SU-DHL-6 (cell line): ENCODE measurements around the gene NAV3.

Experiments used
- CTCF ChIP-seq: fragments of 200-600 bp; sonication (generic); IDR thresholded peaks from one replicate; pipeline ENCODE4 v1.5.1; 2017; ENCODE audit warnings: antibody characterized with exemption, mild to moderate bottlenecking, low read length, moderate library complexity; ENCODE audit not compliant: insufficient read depth, poor library complexity, severe bottlenecking
- EZH2phosphoT487 ChIP-seq: fragments of 200-600 bp; sonication (generic), shearing (Covaris generic); conservative IDR thresholded peaks from 2 replicates; pipeline ENCODE4 v1.6.1; 2018; ENCODE audit warnings: mild to moderate bottlenecking, antibody characterized with exemption, low read length, moderate library complexity, mixed read lengths

- no peak for TF ChIP-seq EZH2phosphoT487
- TF ChIP-seq CTCF: no peak
Observed at GRCh38 chr12:77800501-77800900, 30.2 kb upstream of the NAV3 start.
